Measurements from ENCODE around the gene DUT. TPM values are rescaled to one million over a fixed set of nuclear protein-coding genes. Genes with fewer than 3 reads are reported as not detected.

Gene DUT
- total RNA-seq, 4 donors from 2014 or later, result 76.2 to 155 (median 80.9) TPM

- Histone ChIP-seq H3K27me3 (no peaks in the 10 kb centered on the region), H3K4me1 (no peaks in the 10 kb centered on the region), H3K9me3 (no peaks in the 10 kb centered on the region), H3K36me3 (no peaks in the 10 kb centered on the region), H3K27ac (no peak overlapping the region), H3K4me3 (no peak overlapping the region)
- ATAC-seq, result no peak
- 87 to 91% methylated on average over 5 of the region's 5 CpGs for WGBS, 2 donors (ENCODE audit: low coverage in 1 of 2)
- TF ChIP-seq POLR2AphosphoS5 (IDR thresholded peaks at IDR 0.05) (no peak), POLR2A (IDR thresholded peaks at IDR 0.05) (no peak), CTCF (IDR thresholded peaks at IDR 0.05) (no peak), EP300 (IDR thresholded peaks at IDR 0.05) (no peak)
Measured at GRCh38 chr15:48300038-48300437, 31.2 kb upstream of the DUT start.

GRCh38 chr15:48304398-48304797, 26.8 kb upstream of the DUT start:
- ATAC-seq, result no peak
- 43% methylated on average over 2 of the region's 2 CpGs; no CpG with 5 or more reads in 1 of the 2 donors for WGBS, 2 donors (ENCODE audit: low coverage in 1 of 2)

GRCh38 chr15:48306639-48307038, 24.6 kb upstream of the DUT start:
- no peaks in the 10 kb centered on the region for H3K36me3 ChIP-seq
- no peak overlapping the region for H3K27ac ChIP-seq
- no peaks in the 10 kb centered on the region for H3K4me1 ChIP-seq
- no peak overlapping the region for H3K4me3 ChIP-seq
- no peak for ATAC-seq
- no peak for TF ChIP-seq POLR2AphosphoS5 (IDR thresholded peaks at IDR 0.05)
- TF ChIP-seq POLR2A (IDR thresholded peaks at IDR 0.05), result no peak
- no peak for TF ChIP-seq CTCF (IDR thresholded peaks at IDR 0.05)
- no peak for TF ChIP-seq EP300 (IDR thresholded peaks at IDR 0.05)
- peaks cover 4% of the 10 kb centered on the region for H3K27me3 ChIP-seq
- WGBS, 2 donors (ENCODE audit: low coverage in 1 of 2), result 67 to 83% methylated on average over 1 of the region's 1 CpG
- H3K9me3 ChIP-seq, result no peaks in the 10 kb centered on the region

More at GRCh38 chr15:48304398-48304797, 26.8 kb upstream of the DUT start:
- H3K9me3 ChIP-seq, result no peaks in the 10 kb centered on the region
- no peak overlapping the region for H3K4me3 ChIP-seq
- H3K27me3 ChIP-seq, result peaks cover 4% of the 10 kb centered on the region
- no peak overlapping the region for H3K27ac ChIP-seq
- no peaks in the 10 kb centered on the region for H3K36me3 ChIP-seq
- no peaks in the 10 kb centered on the region for H3K4me1 ChIP-seq
- TF ChIP-seq EP300 (IDR thresholded peaks at IDR 0.05), result no peak
- TF ChIP-seq POLR2A (IDR thresholded peaks at IDR 0.05), result no peak
- no peak for TF ChIP-seq POLR2AphosphoS5 (IDR thresholded peaks at IDR 0.05)
- TF ChIP-seq CTCF (IDR thresholded peaks at IDR 0.05), result no peak

DNA sequence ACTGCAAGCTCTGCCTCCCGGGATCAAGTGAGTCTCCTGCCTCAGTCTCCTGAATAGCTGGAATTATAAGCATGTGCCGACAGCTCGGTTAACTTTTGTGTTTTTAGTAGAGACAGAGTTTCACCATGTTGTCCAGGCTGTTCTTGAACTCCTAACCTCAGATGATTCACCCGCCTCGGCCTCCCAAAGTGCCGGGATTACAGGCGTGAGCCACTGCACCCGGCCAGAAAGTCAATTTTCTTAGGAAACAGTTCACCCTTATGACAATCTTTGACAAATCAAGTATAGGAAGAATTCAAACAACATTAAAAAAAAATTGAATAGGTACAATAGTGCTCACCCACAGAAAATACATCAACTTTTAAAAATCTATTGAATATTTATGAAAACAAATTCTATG, 23.6 kb upstream of the DUT start:
- Histone ChIP-seq H3K27ac (no peak overlapping the region), H3K4me3 (no peak overlapping the region), H3K36me3 (no peaks in the 10 kb centered on the region), H3K9me3 (no peaks in the 10 kb centered on the region), H3K27me3 (peaks cover 4% of the 10 kb centered on the region), H3K4me1 (no peaks in the 10 kb centered on the region)
- ATAC-seq, result no peak
- WGBS, 2 donors (ENCODE audit: low coverage in 1 of 2), result 87 to 95% methylated on average over 3 of the region's 8 CpGs
- TF ChIP-seq CTCF (IDR thresholded peaks at IDR 0.05) (no peak), POLR2A (IDR thresholded peaks at IDR 0.05) (no peak), POLR2AphosphoS5 (IDR thresholded peaks at IDR 0.05) (no peak), EP300 (IDR thresholded peaks at IDR 0.05) (no peak)

DNA sequence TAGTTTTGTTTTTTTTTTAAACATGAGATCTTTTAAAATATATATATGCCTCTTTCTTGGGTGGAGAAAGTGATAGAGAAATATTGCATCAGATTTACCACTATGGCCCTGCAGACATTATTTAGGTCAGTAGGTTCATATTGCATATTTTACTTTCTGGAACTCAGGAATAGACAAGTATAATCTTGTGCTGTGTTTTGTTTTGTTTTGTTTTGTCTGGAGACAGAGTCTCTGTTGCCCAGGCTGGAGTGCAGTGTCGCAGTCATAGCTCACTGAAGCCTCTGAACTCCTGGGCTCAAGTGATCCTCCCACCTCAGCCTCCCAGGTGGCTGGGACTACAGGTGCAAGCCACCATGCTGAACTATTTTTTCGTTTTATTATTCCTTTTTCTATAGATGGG, 21.5 kb upstream of the DUT start:
- Histone ChIP-seq H3K9me3 (no peaks in the 10 kb centered on the region), H3K27me3 (peaks cover 4% of the 10 kb centered on the region), H3K36me3 (no peaks in the 10 kb centered on the region), H3K4me1 (no peaks in the 10 kb centered on the region), H3K4me3 (no peak overlapping the region), H3K27ac (no peak overlapping the region)
- WGBS, 2 donors (ENCODE audit: low coverage in 1 of 2), result 78 to 100% methylated on average over 2 of the region's 2 CpGs
- ATAC-seq, result no peak
- TF ChIP-seq CTCF (IDR thresholded peaks at IDR 0.05), result no peak
- no peak for TF ChIP-seq EP300 (IDR thresholded peaks at IDR 0.05)
- no peak for TF ChIP-seq POLR2AphosphoS5 (IDR thresholded peaks at IDR 0.05)
- TF ChIP-seq POLR2A (IDR thresholded peaks at IDR 0.05), result no peak
